Stimulated activated CD8-positive, alpha-beta memory T cell treated with anti-CD3 and anti-CD28 coated beads, Interleukin-7, amount 100 ng/mL, for 48 hours (primary cell): ENCODE measurements around the gene NEURL1.
"Not testable (repeated sequence)": the region's sequence is repeated elsewhere in the genome, so short reads cannot be mapped to it uniquely, and the experiment has no call there.

Experiments
- DNase-seq, 2 donors: peaks; one replicate each; pipeline ENCODE4 v3.0.0-alpha.2; 2020; ENCODE audit warnings: low read depth in 1 of 2; ENCODE audit errors: extremely low read depth in 1 of 2

The NEURL1 gene

GRCh38 chr10:103463499-103463898, 30.0 kb upstream of the NEURL1 start:
- no peak for DNase-seq

DNA sequence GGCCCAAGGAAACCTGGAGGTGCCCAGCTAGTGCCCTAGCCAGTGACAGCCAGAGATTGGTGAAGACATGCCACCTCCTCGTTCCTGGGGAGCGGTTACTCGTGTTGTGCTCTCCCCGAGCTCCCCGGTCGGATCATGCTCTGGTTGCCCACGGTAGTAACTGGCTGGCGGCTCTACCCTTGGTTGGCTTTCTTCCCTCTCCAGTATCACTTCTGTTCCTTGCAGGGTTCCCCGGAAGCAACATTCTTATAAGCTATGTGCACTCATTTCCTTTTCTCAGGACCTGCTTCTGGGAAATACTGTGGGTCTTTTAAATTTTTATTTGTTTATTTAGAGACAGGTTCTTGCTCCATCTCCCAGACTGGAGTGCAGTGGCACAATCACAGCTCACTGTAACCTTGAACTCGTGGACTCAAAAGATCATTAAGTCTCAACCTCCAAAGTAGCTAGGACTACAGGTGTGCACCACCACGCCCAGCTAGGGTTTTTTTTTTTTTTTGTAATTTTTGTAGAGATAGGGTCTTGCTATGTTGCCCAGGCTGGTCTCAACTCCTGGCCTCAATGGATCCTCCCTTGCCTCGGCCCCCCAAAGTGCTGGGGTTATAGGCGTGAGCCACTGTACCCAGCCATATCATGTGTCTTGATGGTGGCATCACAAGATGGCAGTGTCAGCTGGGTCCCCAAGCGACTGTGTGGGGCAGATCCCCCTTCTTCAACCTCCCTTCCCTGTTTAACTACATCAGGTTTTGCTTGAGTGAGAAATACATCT, 27.9 kb upstream of the NEURL1 start:
- no peak for DNase-seq

DNA sequence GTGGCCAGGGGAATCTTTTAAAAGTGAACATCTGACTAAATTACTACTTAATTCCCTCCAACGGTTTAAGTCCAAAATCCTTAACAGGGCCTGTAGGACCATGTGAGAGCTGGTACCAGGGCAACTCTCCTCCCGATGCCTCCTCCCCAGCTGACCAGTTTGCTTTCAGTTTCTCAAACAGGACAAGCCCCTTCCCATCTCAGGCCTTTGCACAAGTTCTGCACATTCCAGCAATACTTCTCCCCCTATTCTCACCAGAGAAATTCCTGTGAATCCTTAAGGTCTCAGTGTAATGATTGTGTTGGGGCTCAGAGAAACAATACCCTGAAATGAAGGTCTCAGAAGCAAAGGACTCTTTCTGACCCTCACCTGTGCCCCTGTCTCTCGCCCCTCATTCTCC, 26.8 kb upstream of the NEURL1 start:
- no peak for DNase-seq

GRCh38 chr10:103467406-103467805, 26.1 kb upstream of the NEURL1 start:
- no peak for DNase-seq

- DNase-seq: no peak
Observed at GRCh38 chr10:103469201-103469600, 24.3 kb upstream of the NEURL1 start.

GRCh38 chr10:103470761-103471653, 22.5 kb upstream of the NEURL1 start:
- peak; percentile 47 to 65 for DNase-seq

DNA sequence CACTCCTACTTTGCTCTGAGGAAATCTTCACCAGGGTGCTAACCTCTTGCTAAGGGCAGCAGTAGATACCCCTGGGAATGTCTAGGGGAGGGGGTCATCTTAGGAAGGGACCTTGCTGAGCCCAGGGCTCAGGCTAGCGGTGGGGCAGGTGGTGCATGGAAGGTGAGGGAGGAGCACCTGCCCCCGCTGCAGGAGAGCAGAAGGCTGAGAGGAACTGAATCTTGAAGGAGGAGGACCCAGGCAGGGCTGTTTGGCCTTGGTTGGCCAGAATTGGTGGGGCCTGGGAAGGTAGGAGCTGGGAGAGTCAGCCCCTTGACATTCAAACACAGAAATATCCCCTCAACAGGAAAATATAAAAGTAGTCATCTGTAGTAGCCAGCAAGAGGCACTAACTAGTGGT, 21.5 kb upstream of the NEURL1 start:
- DNase-seq: no peak

DNA sequence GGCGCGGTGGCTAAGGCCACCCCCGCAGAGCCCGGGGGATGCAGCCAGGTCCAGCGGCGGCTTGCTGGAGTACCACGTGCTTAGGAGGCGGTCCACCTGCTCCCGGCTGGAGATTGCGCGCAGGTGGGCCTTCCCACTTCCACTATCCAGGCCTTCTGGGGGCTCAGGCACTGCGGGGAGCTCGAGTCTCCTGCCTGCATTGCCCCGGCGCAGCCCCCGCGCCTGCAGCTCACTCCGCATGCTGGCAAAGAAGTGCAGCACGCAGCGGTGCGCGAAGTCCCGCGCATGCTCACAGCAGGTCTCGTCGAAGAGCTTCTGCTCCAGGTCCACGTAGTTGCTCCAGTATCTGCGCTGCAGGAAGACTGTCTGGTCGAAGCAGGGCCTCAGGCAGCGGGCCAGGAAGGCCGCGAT, 20.2 kb upstream of the NEURL1 start:
- DNase-seq: no peak

- no peak for DNase-seq
Observed at GRCh38 chr10:103474077-103474476, 19.4 kb upstream of the NEURL1 start.

GRCh38 chr10:103475437-103475836, 18.1 kb upstream of the NEURL1 start:
- no peak for DNase-seq

DNA sequence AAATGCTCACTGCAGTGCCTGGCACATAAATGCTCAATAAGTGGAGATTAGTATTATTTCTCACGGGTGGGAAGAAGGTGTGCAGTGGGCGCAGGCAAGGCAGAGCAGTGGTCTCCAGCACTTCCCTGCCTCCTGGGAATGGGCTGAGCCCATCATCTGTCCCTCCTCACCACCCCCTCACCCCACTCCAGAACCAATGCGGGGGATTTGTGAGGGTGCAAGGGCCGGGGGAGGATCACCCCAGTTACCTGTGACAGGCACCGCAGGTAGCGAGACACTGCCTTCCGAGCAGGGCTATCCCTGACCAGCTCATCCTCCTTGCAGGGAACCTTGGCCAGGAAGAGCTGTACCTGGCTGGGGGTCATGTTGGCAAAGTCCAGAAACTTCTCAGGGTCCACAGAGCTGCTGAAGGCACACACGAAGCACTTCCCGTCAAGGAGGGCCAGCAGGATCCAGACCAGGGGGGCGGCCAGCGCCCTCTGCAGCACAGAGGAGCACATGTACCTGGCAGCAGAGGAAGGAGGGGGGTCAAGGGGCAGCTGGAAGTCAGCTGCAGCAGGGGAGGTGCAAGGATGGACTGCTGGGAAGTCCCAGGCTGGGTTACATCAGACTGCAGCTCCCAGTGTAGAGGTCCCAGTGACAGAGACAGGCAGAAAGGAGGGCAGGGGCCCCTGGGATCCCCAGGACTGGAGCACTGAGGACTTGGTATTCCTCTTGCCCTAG, 17.3 kb upstream of the NEURL1 start:
- DNase-seq: no peak

GRCh38 chr10:103478671-103479070, 14.8 kb upstream of the NEURL1 start:
- no peak for DNase-seq

- no peak for DNase-seq
Observed at GRCh38 chr10:103479135-103479534, 14.4 kb upstream of the NEURL1 start, which contains the start of gene CALHM3. CALHM3 (minus strand) TSS chr10:103479240; CDS start chr10:103479032, 208 bp downstream.

DNA sequence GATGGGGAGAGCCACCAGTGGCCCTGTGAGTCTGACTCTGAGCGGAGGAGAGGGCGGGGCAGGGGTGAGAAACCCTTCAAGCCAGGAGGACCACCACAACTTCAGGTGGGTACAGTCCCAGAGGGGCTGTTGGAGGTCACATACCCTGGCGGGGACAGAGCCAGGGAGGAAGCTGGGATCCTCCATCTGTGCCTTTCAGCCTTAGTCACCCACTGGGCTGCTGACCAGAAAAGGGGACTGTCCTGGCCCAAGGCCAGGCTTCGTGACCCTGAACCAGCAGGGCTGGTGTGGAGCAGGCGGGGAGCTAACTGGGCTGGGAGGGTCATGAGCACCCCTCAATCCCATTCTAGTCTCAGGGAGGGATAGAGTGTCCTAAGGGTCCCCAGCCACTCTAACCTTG, 13.0 kb upstream of the NEURL1 start:
- DNase-seq: no peak

DNA sequence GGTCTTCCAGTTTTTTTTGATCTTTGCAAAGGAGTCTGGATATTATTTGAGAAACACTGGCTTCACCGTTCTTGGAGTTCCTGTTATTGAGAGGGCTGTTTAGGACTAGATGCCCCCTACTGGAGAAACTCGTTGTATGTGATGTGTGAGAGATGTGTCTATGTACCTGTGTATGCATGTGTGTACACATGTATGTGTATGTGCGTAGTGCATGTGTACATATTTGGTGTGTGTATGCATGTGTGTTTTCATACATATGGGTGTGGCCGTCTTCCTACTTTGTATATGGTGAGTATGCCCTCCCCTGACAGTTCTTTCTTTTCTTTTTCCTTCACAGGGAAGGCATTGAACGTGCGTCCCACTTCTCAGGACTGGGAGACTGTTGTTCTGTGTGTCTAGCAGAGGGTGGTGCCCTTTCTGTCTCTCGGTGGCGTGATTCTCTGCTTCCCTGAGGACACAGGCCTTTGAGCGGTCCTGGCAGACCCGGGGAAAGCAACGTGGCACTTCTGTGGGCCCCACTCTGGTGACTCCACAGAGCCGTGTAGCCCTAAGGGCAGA, 11.5 kb upstream of the NEURL1 start:
- no peak for DNase-seq

DNA sequence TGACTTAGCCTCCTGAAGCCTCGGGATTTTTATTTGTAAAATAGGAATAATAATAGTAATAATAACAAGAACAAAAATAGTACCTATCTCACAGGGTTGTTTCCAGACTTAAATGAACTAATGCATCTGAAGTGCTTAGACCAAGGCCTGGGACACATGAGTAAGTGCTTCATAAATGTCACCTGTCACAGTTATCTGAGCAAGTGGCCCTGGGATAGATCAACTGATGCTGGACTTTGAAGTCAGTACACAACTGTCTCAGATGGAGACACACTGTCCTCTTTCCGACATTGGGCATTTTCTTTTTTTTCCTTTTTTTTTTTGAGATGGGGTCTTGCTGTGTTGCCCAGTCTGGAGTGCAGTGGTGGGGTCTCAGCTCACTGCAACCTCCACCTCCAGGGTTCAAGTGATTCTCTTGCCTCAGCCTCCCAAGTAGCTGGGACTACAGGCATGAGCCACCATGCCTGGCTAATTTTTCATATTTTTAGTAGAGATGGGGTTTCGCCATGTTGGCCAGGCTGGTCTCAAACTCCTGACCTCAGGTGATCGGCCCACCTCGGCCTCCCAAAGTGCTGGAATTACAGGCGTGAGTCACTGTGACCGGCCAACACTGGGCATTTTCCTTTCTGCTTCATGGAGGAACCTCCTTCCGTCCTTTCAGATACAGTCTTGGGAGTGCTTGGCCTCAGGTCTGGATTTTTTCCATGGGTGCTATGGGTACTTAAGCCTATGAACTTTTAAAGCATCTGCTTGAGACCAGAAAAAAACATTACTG, 6.7 kb upstream of the NEURL1 start:
- DNase-seq: not testable (repeated sequence)

DNA sequence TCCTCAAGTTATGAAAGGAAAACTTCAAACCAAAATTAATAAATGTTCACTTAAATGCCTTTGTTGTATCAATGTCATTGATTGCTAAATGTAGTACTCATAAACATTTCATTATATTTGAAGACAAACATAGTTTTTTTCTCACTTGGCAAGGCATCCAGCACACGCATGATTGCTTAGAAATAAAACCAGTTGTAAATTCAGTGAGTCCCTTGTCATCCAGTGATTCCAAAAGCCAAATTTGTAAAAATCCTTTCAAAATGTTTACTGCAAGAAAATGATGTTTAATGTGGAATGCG, 6.1 kb upstream of the NEURL1 start:
- no peak for DNase-seq

- DNase-seq: no peak
Observed at GRCh38 chr10:103490986-103491314, 2.6 kb upstream of the NEURL1 start.

DNA sequence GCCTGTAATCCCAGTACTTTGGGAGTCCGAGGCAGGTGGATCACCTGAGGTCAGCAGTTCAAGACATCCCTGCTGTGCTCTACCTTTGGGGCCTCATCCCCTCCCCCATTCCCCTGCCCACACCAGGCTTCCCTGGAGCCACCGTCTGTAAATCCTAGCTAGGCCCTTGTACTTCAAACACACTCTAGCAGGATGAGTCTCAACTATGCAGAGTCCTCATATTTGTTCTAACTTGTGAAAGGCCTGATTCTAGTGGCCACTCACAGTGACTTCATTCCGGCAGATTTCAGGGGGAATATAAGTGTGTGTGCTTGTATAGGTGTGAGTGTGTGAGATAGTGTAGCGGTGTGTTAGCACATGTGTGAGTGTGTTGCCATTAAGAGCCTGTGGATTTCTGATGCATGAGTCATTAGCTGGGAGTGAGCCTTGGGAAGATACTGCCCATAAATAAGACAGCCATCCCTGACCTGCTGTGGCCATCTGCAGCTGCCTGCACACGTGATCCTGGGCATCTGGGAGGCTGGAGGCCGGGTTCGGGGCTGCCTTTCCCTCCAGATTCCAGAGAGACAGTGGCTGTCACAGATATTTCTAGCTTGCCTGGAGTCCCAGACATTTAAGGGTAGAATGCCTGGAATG, 1.7 kb upstream of the NEURL1 start:
- no peak for DNase-seq

DNA sequence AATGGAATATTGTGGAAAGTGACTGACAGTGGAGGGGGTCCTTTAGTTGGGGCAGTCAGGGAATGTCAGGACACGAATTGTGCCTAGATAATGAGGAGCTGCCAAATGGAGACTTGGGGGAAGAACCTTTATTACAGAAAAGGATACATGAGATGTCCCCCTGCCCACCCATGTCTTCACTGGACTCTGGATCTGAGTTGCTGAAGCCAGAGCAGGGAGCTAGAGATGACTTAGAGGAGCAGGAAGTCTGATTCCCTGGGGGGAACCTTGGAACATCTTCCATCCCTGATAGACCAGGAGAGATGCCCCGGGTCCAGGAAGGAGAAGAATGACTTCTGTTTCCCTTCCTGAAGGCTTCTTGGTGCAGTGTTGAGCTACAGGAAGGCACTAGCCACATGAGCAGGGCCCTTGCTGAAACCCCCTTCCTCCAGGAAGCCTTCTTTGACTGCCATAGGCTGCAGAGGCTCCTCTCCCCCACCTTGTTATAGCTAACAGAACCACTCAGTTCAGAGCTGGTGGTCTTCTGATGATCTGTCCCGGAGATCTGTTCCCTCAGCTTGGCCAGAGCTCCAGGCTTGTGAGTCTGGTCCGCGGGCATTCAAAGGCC, 747 bp upstream of the NEURL1 start:
- no peak for DNase-seq
